ENCODE results near the gene PHF20. TPM values are rescaled to one million over a fixed set of nuclear protein-coding genes. Genes with fewer than 3 reads are reported as not detected.

Gene PHF20
- total RNA-seq, 1 donor from 2014 or later: 40.1 TPM

- Histone ChIP-seq H3K79me2 (ENCODE audit: insufficient read depth, low read length) (peaks cover 40% of the 10 kb centered on the region), H3K36me3 (ENCODE audit: insufficient read depth, low read length) (peaks cover 3% of the 10 kb centered on the region), H3K9me3 (ENCODE audit: insufficient read depth, low read depth, low read length) (no peaks in the 10 kb centered on the region), H3K27me3 (ENCODE audit: insufficient read depth, low read length) (no peaks in the 10 kb centered on the region), H2AFZ (ENCODE audit: low read depth, low read length) (peak overlapping the region; percentile 95), H3K4me1 (ENCODE audit: insufficient read depth, low read length) (peaks cover 21% of the 10 kb centered on the region), H3K27ac (ENCODE audit: low read depth, low read length) (peak overlapping the region; percentile 80), H3K9ac (ENCODE audit: low read length) (peak overlapping the region; percentile 88), H4K20me1 (ENCODE audit: insufficient read depth, low read length) (peaks cover 19% of the 10 kb centered on the region), H3K4me2 (ENCODE audit: low read length) (peak overlapping the region; percentile 98), H3K4me3 (ENCODE audit: insufficient read depth, low read depth, low read length) (peak overlapping the region; percentile 72)
- Mint-ChIP-seq H3K9me3 (ENCODE audit: unreplicated experiment) (no peaks in the 10 kb centered on the region), H3K36me3 (ENCODE audit: low read depth, unreplicated experiment) (peaks cover 2% of the 10 kb centered on the region), H3K27me3 (ENCODE audit: low read depth, unreplicated experiment) (no peaks in the 10 kb centered on the region), H3K4me3 (ENCODE audit: unreplicated experiment) (peak overlapping the region; percentile 76), H3K4me1 (ENCODE audit: low read depth, unreplicated experiment) (peaks cover 26% of the 10 kb centered on the region), H3K27ac (ENCODE audit: unreplicated experiment) (peak overlapping the region; percentile 34)
- FAIRE-seq (no peak), DNase-seq (ENCODE audit: low read depth) (no peak)
- TF ChIP-seq EZH2 (IDR thresholded peaks at IDR 0.05; ENCODE audit: insufficient read depth, low read length) (no peak), CTCF (IDR thresholded peaks at IDR 0.05; ENCODE audit: insufficient read depth, low read depth, low read length) (no peak)
Measured at GRCh38 chr20:35771367-35771688, 487 bp upstream of the PHF20 start.

- Mint-ChIP-seq H3K36me3 (ENCODE audit: low read depth, unreplicated experiment) (peaks cover 2% of the 10 kb centered on the region), H3K9me3 (ENCODE audit: unreplicated experiment) (no peaks in the 10 kb centered on the region), H3K4me3 (ENCODE audit: unreplicated experiment) (peak overlapping the region; percentile 93), H3K27ac (ENCODE audit: unreplicated experiment) (peak overlapping the region; percentile 97), H3K4me1 (ENCODE audit: low read depth, unreplicated experiment) (peaks cover 29% of the 10 kb centered on the region), H3K27me3 (ENCODE audit: low read depth, unreplicated experiment) (no peaks in the 10 kb centered on the region)
- Histone ChIP-seq H3K27ac (ENCODE audit: low read depth, low read length) (peak overlapping the region; percentile 80), H3K4me2 (ENCODE audit: low read length) (peak overlapping the region; percentile 98), H3K27me3 (ENCODE audit: insufficient read depth, low read length) (no peaks in the 10 kb centered on the region), H3K79me2 (ENCODE audit: insufficient read depth, low read length) (peaks cover 53% of the 10 kb centered on the region), H3K4me1 (ENCODE audit: insufficient read depth, low read length) (peaks cover 21% of the 10 kb centered on the region), H3K36me3 (ENCODE audit: insufficient read depth, low read length) (peaks cover 3% of the 10 kb centered on the region), H3K9ac (ENCODE audit: low read length) (peak overlapping the region; percentile 88), H3K9me3 (ENCODE audit: insufficient read depth, low read depth, low read length) (no peaks in the 10 kb centered on the region), H4K20me1 (ENCODE audit: insufficient read depth, low read length) (peaks cover 32% of the 10 kb centered on the region), H3K4me3 (ENCODE audit: insufficient read depth, low read depth, low read length) (peak overlapping the region; percentile 72), H2AFZ (ENCODE audit: low read depth, low read length) (no peak overlapping the region)
- no peak for FAIRE-seq
- DNase-seq (ENCODE audit: low read depth): no peak
- no peak for TF ChIP-seq EZH2 (IDR thresholded peaks at IDR 0.05; ENCODE audit: insufficient read depth, low read length)
- no peak for TF ChIP-seq CTCF (IDR thresholded peaks at IDR 0.05; ENCODE audit: insufficient read depth, low read depth, low read length)
Measured at GRCh38 chr20:35772563-35773058, 796 bp downstream of the PHF20 start.

- Histone ChIP-seq H3K9ac (ENCODE audit: low read length) (peak overlapping the region; percentile 88), H3K27me3 (ENCODE audit: insufficient read depth, low read length) (no peaks in the 10 kb centered on the region), H3K36me3 (ENCODE audit: insufficient read depth, low read length) (peaks cover 3% of the 10 kb centered on the region), H2AFZ (ENCODE audit: low read depth, low read length) (no peak overlapping the region), H3K27ac (ENCODE audit: low read depth, low read length) (peak overlapping the region; percentile 80), H3K4me2 (ENCODE audit: low read length) (peak overlapping the region; percentile 98), H3K9me3 (ENCODE audit: insufficient read depth, low read depth, low read length) (no peaks in the 10 kb centered on the region), H3K4me1 (ENCODE audit: insufficient read depth, low read length) (peaks cover 21% of the 10 kb centered on the region), H3K4me3 (ENCODE audit: insufficient read depth, low read depth, low read length) (peak overlapping the region; percentile 72), H3K79me2 (ENCODE audit: insufficient read depth, low read length) (peaks cover 59% of the 10 kb centered on the region), H4K20me1 (ENCODE audit: insufficient read depth, low read length) (peaks cover 33% of the 10 kb centered on the region)
- DNase-seq (ENCODE audit: low read depth) (peak; percentile 33), FAIRE-seq (no peak)
- Mint-ChIP-seq H3K9me3 (ENCODE audit: unreplicated experiment) (no peaks in the 10 kb centered on the region), H3K27me3 (ENCODE audit: low read depth, unreplicated experiment) (no peaks in the 10 kb centered on the region), H3K27ac (ENCODE audit: unreplicated experiment) (peak overlapping the region; percentile 97), H3K4me3 (ENCODE audit: unreplicated experiment) (peak overlapping the region; percentile 93), H3K4me1 (ENCODE audit: low read depth, unreplicated experiment) (peaks cover 25% of the 10 kb centered on the region), H3K36me3 (ENCODE audit: low read depth, unreplicated experiment) (peaks cover 2% of the 10 kb centered on the region)
- TF ChIP-seq CTCF (IDR thresholded peaks at IDR 0.05; ENCODE audit: insufficient read depth, low read depth, low read length) (no peak), EZH2 (IDR thresholded peaks at IDR 0.05; ENCODE audit: insufficient read depth, low read length) (no peak)
Measured at GRCh38 chr20:35773154-35773751, 1.4 kb downstream of the PHF20 start.

All from astrocyte (in vitro differentiated cells and primary cell).